Colonic mucosa (tissue), 4 donors: ENCODE results near the gene SNU13. TPM values are rescaled to one million over a fixed set of nuclear protein-coding genes. Genes with fewer than 3 reads are reported as not detected.
A peak's percentile ranks its signal among the peaks of the same experiment; 100 is the strongest.

ENCODE experiments used
- DNase-seq: peaks from one replicate; pipeline ENCODE4 v3.0.0-alpha.2; 2020
- H3K27ac ChIP-seq: fragments of 200-600 bp; one replicate; pipeline ENCODE4 v1.8.0; 2021
- H3K27me3 ChIP-seq: fragments of 200-600 bp; one replicate; pipeline ENCODE4 v1.8.0; 2021
- H3K36me3 ChIP-seq: fragments of 200-600 bp; one replicate; pipeline ENCODE4 v1.8.0; 2021
- H3K4me1 ChIP-seq: fragments of 200-600 bp; one replicate; pipeline ENCODE4 v1.8.0; 2021; ENCODE audit warnings: mild to moderate bottlenecking
- H3K4me3 ChIP-seq: fragments of 200-600 bp; one replicate; pipeline ENCODE4 v1.8.0; 2021
- H3K9ac ChIP-seq, 2 donors: one replicate each; pipeline ENCODE4 v1.7.0; 2013; ENCODE audit warnings: control low read depth in 2 of 2, low read depth in 2 of 2, low read length in 2 of 2
- H3K9me3 ChIP-seq: fragments of 200-600 bp; one replicate; pipeline ENCODE4 v1.8.0; 2021
- intact Hi-C: fragments of 100-400 bp; cut with DNase I; formaldehyde crosslinking; loops from one replicate; pipeline ENCODE4 v1.14.1; 2022
- total RNA-seq, 2 donors: library from RNA; stranded (reverse); fragmentation: NEBNext Ultra II Directional in 1 of 2; extraction: Animal tissue kit (Norgen Biotek cat#: 25700) in 1 of 2; gene quantifications; one replicate each; pipeline ENCODE4 v1.2.1, GENCODE V29; 2021
- TF ChIP-seq, protein P1 (sequence below): fragments of 200-600 bp; IDR thresholded peaks from one replicate; pipeline ENCODE4 v1.8.0; 2022; ENCODE audit warnings: antibody characterized with exemption, mild to moderate bottlenecking
- donor health status: healthy.
- donor health status: DM: no; HTN: no; CAD: no.
- donor health status: DM: no; HTN: no; CAD: no.

Gene SNU13
- total RNA-seq, 2 donors from 2014 or later: 95.7 to 169 TPM

DNA sequence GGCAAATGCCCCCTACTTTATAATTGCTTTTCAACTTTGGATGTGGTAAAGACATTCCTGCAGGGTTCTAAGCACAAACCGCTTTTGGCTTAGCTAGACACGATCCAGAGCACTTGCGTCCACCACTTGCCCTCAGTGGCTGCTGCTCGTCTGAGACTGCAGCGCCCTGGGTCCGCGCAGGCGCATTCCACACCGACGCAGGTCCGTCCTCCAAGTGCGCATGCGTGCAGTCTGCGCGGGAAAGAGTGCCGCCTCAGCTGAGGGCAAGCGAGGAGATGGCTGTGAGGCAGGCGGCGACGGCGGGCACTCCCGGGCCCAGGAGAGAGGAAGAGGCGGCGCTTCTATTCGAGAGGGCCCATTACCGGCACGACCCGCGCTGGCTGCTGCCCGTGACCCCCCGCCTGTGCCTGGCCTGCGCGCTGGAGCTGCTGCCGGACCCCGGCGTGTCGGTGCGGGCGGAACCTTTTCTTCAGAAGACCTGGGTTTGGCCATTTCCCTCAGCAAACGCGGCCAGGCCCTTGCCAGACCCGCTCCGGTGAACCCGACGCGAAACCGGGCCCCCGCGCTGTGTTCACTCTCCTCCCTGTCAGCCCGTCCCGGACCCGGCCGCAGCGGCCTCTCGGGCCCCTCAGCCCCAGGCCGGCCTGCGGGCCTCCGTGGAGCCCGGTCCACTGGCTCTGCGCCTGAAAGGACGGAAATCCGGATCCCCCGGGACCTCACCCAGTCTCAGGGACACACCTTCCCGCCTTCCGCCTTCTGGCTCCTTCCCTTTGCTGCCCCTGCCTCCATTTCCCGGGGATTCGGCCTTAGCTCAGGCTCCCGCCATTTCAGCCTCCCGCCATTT, 10.8 kb upstream of the SNU13 start, which contains the start of gene MEI1:
TSS of gene MEI1 (plus strand) at position 240 of the 844 bp plus-strand sequence. CDS start at position 276, 36 bp downstream.
- Histone ChIP-seq H3K4me3 (no peak within 1 kb of the TSS), H3K27ac (no peak within 1 kb of the TSS), H3K36me3 (no peaks in the 10 kb centered on the region), H3K9me3 (no peaks in the 10 kb centered on the region), H3K27me3 (no peaks in the 10 kb centered on the region), H3K4me1 (peaks cover 7% of the 10 kb centered on the region), H3K9ac (no peak within 1 kb of the TSS)
- peak; percentile 87 for DNase-seq
- intact Hi-C loops: loop anchor here (5.0 kb wide), 1 partner anchor 243 kb away; no protein-coding TSS in a partner anchor
- TF ChIP-seq, protein P1, sequence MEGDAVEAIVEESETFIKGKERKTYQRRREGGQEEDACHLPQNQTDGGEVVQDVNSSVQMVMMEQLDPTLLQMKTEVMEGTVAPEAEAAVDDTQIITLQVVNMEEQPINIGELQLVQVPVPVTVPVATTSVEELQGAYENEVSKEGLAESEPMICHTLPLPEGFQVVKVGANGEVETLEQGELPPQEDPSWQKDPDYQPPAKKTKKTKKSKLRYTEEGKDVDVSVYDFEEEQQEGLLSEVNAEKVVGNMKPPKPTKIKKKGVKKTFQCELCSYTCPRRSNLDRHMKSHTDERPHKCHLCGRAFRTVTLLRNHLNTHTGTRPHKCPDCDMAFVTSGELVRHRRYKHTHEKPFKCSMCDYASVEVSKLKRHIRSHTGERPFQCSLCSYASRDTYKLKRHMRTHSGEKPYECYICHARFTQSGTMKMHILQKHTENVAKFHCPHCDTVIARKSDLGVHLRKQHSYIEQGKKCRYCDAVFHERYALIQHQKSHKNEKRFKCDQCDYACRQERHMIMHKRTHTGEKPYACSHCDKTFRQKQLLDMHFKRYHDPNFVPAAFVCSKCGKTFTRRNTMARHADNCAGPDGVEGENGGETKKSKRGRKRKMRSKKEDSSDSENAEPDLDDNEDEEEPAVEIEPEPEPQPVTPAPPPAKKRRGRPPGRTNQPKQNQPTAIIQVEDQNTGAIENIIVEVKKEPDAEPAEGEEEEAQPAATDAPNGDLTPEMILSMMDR: no peak

DNA sequence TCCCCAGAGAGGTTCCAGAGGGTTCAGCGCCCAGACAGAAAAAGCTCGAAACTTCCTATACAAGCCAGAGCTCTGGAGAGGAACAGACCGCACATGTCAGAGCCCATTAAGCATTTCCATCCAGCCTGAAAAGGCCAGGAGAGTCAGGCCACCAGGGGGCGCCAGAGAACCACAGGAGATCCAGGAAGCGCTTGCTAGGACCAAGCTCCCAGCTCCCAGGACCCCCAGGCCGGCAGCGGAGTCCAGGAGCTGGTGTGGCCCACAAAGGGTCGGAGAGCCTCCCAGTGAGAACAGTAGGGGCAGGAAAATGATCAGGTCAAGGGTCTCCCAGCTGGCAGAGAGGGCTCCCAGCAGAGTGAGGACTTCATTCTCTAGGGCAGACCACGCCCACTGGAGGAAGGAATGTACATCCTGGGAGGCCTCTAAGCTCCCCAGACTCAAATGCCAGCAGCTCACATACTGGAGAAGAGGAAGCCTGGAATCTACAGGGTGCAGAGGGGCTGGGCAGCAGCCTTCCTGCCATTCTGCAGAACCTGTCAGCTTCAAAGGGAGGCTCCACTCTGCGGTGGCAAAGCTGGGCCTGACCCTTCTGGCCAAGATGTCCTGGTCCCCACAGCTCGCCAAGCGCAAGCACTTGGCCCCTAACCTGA, 8.6 kb upstream of the SNU13 start:
- intact Hi-C loops: loop anchor here (5.0 kb wide), 1 partner anchor 245 kb away; no protein-coding TSS in a partner anchor

DNA sequence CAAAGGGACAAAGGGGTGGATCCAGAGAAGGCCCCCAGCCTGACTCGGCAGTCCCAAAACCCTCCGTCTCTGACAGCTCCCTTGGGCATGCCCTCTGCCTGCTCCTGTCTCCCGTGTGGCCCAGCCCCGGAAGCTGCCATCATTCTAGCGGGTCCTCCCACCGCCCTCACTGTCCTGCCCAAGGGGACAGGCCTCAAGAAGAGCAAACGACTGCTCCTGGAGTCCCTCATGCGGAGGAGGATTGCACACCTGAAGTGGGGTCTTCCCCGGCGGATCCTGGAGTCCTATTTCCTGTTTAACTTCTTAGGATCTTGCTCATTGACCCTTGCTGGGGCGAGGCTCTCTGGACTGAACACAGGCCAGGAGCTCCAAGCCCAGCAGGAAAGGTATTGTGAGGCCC, 8.0 kb upstream of the SNU13 start:
- Histone ChIP-seq H3K36me3 (no peaks in the 10 kb centered on the region), H3K4me1 (peaks cover 7% of the 10 kb centered on the region), H3K27me3 (no peaks in the 10 kb centered on the region), H3K9ac (peak overlapping the region in 1 of 2 donors; percentile 60), H3K27ac (no peak overlapping the region), H3K4me3 (no peak overlapping the region), H3K9me3 (no peaks in the 10 kb centered on the region)
- intact Hi-C loops: loop anchor here (5.0 kb wide), 1 partner anchor 246 kb away; no protein-coding TSS in a partner anchor
- TF ChIP-seq, protein P1: no peak
- no peak for DNase-seq

More for the DNA sequence above, 8.6 kb upstream of the SNU13 start:
- Histone ChIP-seq H3K4me3 (peak overlapping the region; percentile 26), H3K4me1 (peaks cover 7% of the 10 kb centered on the region), H3K9me3 (no peaks in the 10 kb centered on the region), H3K27ac (no peak overlapping the region), H3K36me3 (no peaks in the 10 kb centered on the region), H3K27me3 (no peaks in the 10 kb centered on the region), H3K9ac (peak overlapping the region in 1 of 2 donors; percentile 60)
- TF ChIP-seq, protein P1: peak; percentile 99
- DNase-seq: peak; percentile 97

DNA sequence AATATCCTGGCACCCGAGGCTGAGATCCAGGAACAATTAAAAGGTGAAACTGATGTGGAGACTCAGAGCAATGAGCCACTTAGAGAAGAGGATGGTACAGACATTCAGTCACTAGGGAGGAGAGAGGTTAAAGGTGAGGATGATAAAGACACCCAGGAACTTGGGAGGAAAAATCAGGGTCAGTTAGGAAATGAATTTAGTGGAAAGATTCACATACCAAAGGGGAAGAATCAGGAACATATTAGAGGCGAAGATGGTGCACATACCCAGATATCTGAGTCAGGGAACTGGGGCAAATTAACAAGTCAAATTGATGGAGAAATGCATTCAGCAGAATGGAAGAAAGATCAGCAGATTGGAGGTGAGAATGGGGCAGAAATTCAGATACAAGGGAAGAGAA, 6.5 kb upstream of the SNU13 start:
- no peaks in the 10 kb centered on the region for H3K27me3 ChIP-seq
- intact Hi-C loops: loop anchor here (5.0 kb wide), 1 partner anchor 247 kb away; no protein-coding TSS in a partner anchor
- no peak overlapping the region for H3K27ac ChIP-seq
- no peaks in the 10 kb centered on the region for H3K36me3 ChIP-seq
- H3K9ac ChIP-seq: no peak overlapping the region
- peaks cover 7% of the 10 kb centered on the region for H3K4me1 ChIP-seq
- no peaks in the 10 kb centered on the region for H3K9me3 ChIP-seq
- H3K4me3 ChIP-seq: no peak overlapping the region
- TF ChIP-seq, protein P1: no peak
- DNase-seq: no peak

DNA sequence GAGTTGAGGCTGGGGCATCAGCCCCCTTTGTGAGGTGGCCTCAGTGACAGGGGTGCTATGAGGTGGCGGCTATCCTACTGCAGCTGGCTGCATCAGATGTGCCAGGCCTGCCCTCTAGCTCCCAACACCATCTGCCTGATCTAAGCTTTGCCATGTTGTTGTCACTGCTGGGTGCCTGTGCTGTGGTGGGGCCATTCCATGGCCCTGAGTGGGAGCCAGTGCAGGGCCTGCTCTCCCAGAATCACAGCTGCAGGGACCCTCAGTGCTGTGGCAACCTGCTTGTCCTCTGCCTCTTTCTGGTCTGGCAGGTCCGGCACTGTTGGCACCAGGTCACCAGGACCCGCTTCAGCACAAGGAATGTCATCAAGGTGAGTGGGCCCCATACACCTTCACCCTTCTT, 1.8 kb upstream of the SNU13 start:
- TF ChIP-seq, protein P1: no peak
- no peaks in the 10 kb centered on the region for H3K36me3 ChIP-seq

More for the DNA sequence above, 1.8 kb upstream of the SNU13 start:
- Histone ChIP-seq H3K27me3 (no peaks in the 10 kb centered on the region), H3K4me3 (no peak overlapping the region), H3K27ac (no peak overlapping the region), H3K4me1 (peaks cover 5% of the 10 kb centered on the region), H3K9me3 (no peaks in the 10 kb centered on the region), H3K9ac (no peak overlapping the region)
- DNase-seq: no peak
- intact Hi-C loops: no loop called here
